Left ventricle myocardium inferior (tissue), 1 donor: ENCODE data around the gene RAB34. TPM values are rescaled to one million over a fixed set of nuclear protein-coding genes. Genes with fewer than 3 reads are reported as not detected.
"Not testable (repeated sequence)": the region's sequence is repeated elsewhere in the genome, so short reads cannot be mapped to it uniquely, and the experiment has no call there.

Experiments
- DNase-seq: peaks from one replicate; pipeline ENCODE4 v3.0.0-alpha.2; 2020
- H3K27ac ChIP-seq: fragments of 200-600 bp; replicated peaks from 2 replicates; pipeline ENCODE4 v1.8.0; 2021
- H3K27me3 ChIP-seq: fragments of 200-600 bp; 2 replicates; pipeline ENCODE4 v1.8.0; 2021; ENCODE audit warnings: low read depth
- H3K36me3 ChIP-seq: fragments of 200-600 bp; 2 replicates; pipeline ENCODE4 v1.8.0; 2021
- H3K4me1 ChIP-seq: fragments of 200-600 bp; 2 replicates; pipeline ENCODE4 v1.8.0; 2021
- H3K4me3 ChIP-seq: fragments of 200-600 bp; 2 replicates; pipeline ENCODE4 v1.8.0; 2021; ENCODE audit warnings: mild to moderate bottlenecking, moderate library complexity
- H3K9me3 ChIP-seq: fragments of 200-600 bp; replicated peaks from 2 replicates; pipeline ENCODE4 v1.8.0; 2021
- CTCF ChIP-seq: fragments of 200-600 bp; IDR thresholded peaks from 2 replicates; pipeline ENCODE4 v1.8.0; 2021; ENCODE audit warnings: antibody characterized with exemption, mild to moderate bottlenecking, borderline replicate concordance
- intact Hi-C: fragments of 100-400 bp; cut with micrococcal nuclease; formaldehyde crosslinking; loops from one replicate; pipeline ENCODE4 v1.11.0; 2022
- total RNA-seq: library from RNA; stranded (reverse); fragmentation: NEBNext Ultra II Directional; extraction: Animal tissue kit (Norgen Biotek cat#: 25700); gene quantifications from one replicate; pipeline ENCODE4 v1.2.1, GENCODE V29; 2021
- donor health status: DM: no; HTN: yes; CAD: no; lungs with severe emphysema.

Gene RAB34
- total RNA-seq, 1 donor from 2014 or later: 13.1 TPM

GRCh38 chr17:28738680-28739384, 21.2 kb upstream of the RAB34 start:
- H3K27ac ChIP-seq: no peak overlapping the region
- H3K27me3 ChIP-seq: no peaks in the 10 kb centered on the region
- DNase-seq: no peak
- H3K9me3 ChIP-seq: no peaks in the 10 kb centered on the region
- intact Hi-C loops: no loop called here
- peaks cover 11% of the 10 kb centered on the region for H3K4me1 ChIP-seq
- H3K36me3 ChIP-seq: no peaks in the 10 kb centered on the region
- H3K4me3 ChIP-seq: no peak overlapping the region
- no peak for TF ChIP-seq CTCF

GRCh38 chr17:28737770-28738679, 20.4 kb upstream of the RAB34 start:
- H3K4me1 ChIP-seq: peaks cover 4% of the 10 kb centered on the region
- intact Hi-C loops: no loop called here

GRCh38 chr17:28737316-28737715, 19.6 kb upstream of the RAB34 start:
- H3K4me3 ChIP-seq: no peak overlapping the region
- intact Hi-C loops: no loop called here
- no peak overlapping the region for H3K27ac ChIP-seq
- no peaks in the 10 kb centered on the region for H3K36me3 ChIP-seq
- H3K9me3 ChIP-seq: no peaks in the 10 kb centered on the region
- DNase-seq: no peak
- H3K4me1 ChIP-seq: no peaks in the 10 kb centered on the region
- H3K27me3 ChIP-seq: no peaks in the 10 kb centered on the region
- TF ChIP-seq CTCF: no peak

More at GRCh38 chr17:28737770-28738679, 20.4 kb upstream of the RAB34 start:
- Histone ChIP-seq H3K9me3 (no peaks in the 10 kb centered on the region), H3K27me3 (no peaks in the 10 kb centered on the region), H3K36me3 (no peaks in the 10 kb centered on the region), H3K27ac (no peak overlapping the region), H3K4me3 (no peak overlapping the region)
- no peak for DNase-seq
- TF ChIP-seq CTCF: no peak

GRCh38 chr17:28735913-28736769, 18.5 kb upstream of the RAB34 start:
- intact Hi-C loops, H3K4me3 ChIP-seq, H3K9me3 ChIP-seq, H3K4me1 ChIP-seq, H3K27me3 ChIP-seq, H3K36me3 ChIP-seq, H3K27ac ChIP-seq, DNase-seq: not testable (repeated sequence)

- Histone ChIP-seq H3K36me3 (no peaks in the 10 kb centered on the region), H3K27me3 (no peaks in the 10 kb centered on the region), H3K4me1 (no peaks in the 10 kb centered on the region), H3K27ac (no peak overlapping the region), H3K9me3 (no peaks in the 10 kb centered on the region), H3K4me3 (no peak overlapping the region)
- intact Hi-C loops: no loop called here
- no peak for DNase-seq
- no peak for TF ChIP-seq CTCF
Observed at GRCh38 chr17:28735242-28735722, 17.6 kb upstream of the RAB34 start.
